GM10266 (cell line): ENCODE data around the gene PCDHB9.
"Not testable (repeated sequence)": the region's sequence is repeated elsewhere in the genome, so short reads cannot be mapped to it uniquely, and the experiment has no call there.

Experiments used
- DNase-seq: peaks from one replicate; pipeline ENCODE4 v3.0.0; 2012; ENCODE audit errors: extremely low spot score
- CTCF ChIP-seq: IDR thresholded peaks from 2 replicates; pipeline ENCODE4 v1.5.1; 2012; ENCODE audit warnings: mild to moderate bottlenecking, low read depth; ENCODE audit not compliant: control insufficient read depth, insufficient read depth; ENCODE audit errors: missing control alignments

PCDHB9 gene

DNA sequence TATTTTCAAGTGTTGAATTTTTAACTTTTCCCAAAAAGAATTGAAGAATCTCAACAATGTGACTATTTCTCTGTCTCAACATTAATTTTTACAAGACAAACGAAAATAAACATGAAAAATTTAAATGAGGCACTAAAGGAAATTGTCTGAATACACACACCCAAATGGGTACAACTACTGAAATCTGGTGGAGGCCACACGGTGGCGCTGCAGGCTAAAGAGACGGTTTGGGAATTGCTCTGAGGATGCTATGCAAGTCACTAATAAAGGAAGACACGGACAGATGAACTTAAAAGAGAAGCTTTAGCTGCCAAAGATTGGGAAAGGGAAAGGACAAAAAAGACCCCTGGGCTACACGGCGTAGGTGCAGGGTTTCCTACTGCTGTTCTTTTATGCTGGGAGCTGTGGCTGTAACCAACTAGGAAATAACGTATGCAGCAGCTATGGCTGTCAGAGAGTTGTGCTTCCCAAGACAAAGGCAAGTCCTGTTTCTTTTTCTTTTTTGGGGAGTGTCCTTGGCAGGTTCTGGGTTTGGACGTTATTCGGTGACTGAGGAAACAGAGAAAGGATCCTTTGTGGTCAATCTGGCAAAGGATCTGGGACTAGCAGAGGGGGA is 5.3 kb downstream of the PCDHB9 start, which contains the start of gene PCDHB10:
Gene PCDHB10, plus strand, starts transcription at position 244 of the 616 bp plus-strand sequence. Its CDS starts 200 bp downstream, at position 444.
- peak; percentile 20 for TF ChIP-seq CTCF
- DNase-seq, result no peak

GRCh38 chr5:141194332-141194731 is 7.4 kb downstream of the PCDHB9 start:
- not testable (repeated sequence) for DNase-seq

DNA sequence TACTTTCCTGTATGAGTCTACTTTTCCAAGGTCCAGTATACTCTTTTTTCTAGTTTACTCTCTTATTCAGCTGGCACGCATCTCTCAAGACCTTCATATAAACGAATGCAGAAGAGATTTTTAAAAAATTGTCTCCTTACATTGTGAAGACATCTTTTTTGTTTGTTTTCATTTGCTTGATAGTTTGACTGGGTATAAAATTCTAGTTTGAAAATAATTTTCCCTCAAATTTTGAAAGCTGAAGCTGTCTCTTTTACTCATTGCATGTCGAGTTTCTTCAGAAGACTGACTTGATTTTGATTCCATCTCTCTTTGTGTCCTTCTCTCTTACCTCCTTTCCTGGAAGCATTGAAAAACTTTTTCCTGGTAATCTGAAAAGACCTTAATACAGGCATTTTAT is 9.4 kb downstream of the PCDHB9 start:
- no peak for TF ChIP-seq CTCF
- no peak for DNase-seq

- TF ChIP-seq CTCF, result no peak
- DNase-seq, result no peak
Observed at GRCh38 chr5:141199359-141200235, 12.6 kb downstream of the PCDHB9 start, which contains the start of gene PCDHB11. TSS of gene PCDHB11 (plus strand) at chr5:141199627. CDS start at chr5:141199775, 148 bp downstream.

GRCh38 chr5:141201126-141201525 is 14.2 kb downstream of the PCDHB9 start:
- DNase-seq, result not testable (repeated sequence)

DNA sequence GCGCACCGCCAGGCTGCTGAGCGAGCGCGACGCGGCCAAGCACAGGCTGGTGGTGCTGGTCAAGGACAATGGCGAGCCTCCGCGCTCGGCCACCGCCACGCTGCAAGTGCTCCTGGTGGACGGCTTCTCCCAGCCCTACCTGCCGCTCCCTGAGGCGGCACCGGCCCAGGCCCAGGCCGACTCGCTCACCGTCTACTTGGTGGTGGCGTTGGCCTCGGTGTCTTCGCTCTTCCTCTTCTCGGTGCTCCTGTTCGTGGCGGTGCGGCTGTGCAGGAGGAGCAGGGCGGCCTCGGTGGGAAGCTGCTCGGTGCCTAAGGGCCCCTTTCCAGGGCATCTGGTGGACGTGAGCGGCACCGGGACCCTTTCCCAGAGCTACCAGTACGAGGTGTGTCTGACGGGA is 14.7 kb downstream of the PCDHB9 start:
- not testable (repeated sequence) for DNase-seq

- DNase-seq, result no peak
- peak; percentile 8 for TF ChIP-seq CTCF
Observed at GRCh38 chr5:141208478-141208877, 21.5 kb downstream of the PCDHB9 start, which contains the start of gene PCDHB12. TSS of gene PCDHB12 (plus strand) at chr5:141208719. CDS start at chr5:141208908, 189 bp downstream.

GRCh38 chr5:141210281-141210680 is 23.3 kb downstream of the PCDHB9 start:
- DNase-seq, result not testable (repeated sequence)

- DNase-seq, result not testable (repeated sequence)
Observed at GRCh38 chr5:141210849-141211248, 23.9 kb downstream of the PCDHB9 start.

DNA sequence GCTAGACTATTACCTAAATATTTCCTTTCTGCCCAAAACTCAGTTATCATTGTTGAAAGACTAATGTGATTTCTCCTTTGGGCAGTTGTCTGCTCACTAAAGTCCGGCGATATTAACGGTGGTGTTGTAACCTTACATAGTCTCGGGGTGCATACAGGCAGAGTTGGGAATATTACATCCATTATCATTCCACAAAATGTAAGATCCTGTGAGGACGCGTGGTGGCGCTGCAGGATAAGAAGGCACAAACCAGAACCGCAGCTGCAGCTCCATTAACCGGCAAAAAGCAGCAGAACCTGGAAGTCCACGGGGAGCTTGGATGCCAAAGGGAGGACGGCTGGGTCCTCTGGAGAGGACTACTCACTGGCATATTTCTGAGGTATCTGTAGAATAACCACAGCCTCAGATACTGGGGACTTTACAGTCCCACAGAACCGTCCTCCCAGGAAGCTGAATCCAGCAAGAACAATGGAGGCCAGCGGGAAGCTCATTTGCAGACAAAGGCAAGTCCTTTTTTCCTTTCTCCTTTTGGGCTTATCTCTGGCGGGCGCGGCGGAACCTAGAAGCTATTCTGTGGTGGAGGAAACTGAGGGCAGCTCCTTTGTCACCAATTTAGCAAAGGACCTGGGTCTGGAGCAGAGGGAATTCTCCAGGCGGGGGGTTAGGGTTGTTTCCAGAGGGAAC is 26.8 kb downstream of the PCDHB9 start, which contains the start of gene PCDHB13:
Gene PCDHB13, plus strand, starts transcription at position 264 of the 684 bp plus-strand sequence. Its CDS starts 205 bp downstream, at position 469.
- peak; percentile 5 for TF ChIP-seq CTCF
- DNase-seq, result not testable (repeated sequence)

DNA sequence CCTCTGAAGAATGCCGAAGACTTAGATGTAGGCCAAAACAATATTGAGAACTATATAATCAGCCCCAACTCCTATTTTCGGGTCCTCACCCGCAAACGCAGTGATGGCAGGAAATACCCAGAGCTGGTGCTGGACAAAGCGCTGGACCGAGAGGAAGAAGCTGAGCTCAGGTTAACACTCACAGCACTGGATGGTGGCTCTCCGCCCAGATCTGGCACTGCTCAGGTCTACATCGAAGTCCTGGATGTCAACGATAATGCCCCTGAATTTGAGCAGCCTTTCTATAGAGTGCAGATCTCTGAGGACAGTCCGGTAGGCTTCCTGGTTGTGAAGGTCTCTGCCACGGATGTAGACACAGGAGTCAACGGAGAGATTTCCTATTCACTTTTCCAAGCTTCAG is 27.6 kb downstream of the PCDHB9 start:
- not testable (repeated sequence) for DNase-seq

DNA sequence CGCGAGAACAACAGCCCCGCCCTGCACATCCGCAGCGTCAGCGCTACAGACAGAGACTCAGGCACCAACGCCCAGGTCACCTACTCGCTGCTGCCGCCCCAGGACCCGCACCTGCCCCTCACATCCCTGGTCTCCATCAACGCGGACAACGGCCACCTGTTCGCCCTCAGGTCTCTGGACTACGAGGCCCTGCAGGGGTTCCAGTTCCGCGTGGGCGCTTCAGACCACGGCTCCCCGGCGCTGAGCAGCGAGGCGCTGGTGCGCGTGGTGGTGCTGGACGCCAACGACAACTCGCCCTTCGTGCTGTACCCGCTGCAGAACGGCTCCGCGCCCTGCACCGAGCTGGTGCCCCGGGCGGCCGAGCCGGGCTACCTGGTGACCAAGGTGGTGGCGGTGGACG is 28.5 kb downstream of the PCDHB9 start:
- not testable (repeated sequence) for DNase-seq

DNA sequence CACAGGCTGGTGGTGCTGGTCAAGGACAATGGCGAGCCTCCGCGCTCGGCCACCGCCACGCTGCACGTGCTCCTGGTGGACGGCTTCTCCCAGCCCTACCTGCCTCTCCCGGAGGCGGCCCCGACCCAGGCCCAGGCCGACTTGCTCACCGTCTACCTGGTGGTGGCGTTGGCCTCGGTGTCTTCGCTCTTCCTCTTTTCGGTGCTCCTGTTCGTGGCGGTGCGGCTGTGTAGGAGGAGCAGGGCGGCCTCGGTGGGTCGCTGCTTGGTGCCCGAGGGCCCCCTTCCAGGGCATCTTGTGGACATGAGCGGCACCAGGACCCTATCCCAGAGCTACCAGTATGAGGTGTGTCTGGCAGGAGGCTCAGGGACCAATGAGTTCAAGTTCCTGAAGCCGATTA is 29.1 kb downstream of the PCDHB9 start:
- not testable (repeated sequence) for DNase-seq
